Smooth muscle cell (in vitro differentiated cells): ENCODE results near the gene TBC1D8. TPM values are rescaled to one million over a fixed set of nuclear protein-coding genes. Genes with fewer than 3 reads are reported as not detected.
A peak's percentile ranks its signal among the peaks of the same experiment; 100 is the strongest.

Source experiments
- DNase-seq: peaks from one replicate; lab custom pipeline; 2025; ENCODE audit not compliant: unreplicated experiment; lab: John Stamatoyannopoulos, UW
- H2AFZ ChIP-seq: fragments of 200-600 bp; sonication (generic); 2 replicates; pipeline ENCODE4 v1.6.0; 2016; ENCODE audit warnings: antibody characterized with exemption, low read depth, mild to moderate bottlenecking
- H3F3A ChIP-seq: fragments of 200-600 bp; sonication (generic); 2 replicates; pipeline ENCODE4 v1.6.0; 2017; ENCODE audit warnings: antibody characterized with exemption, low read depth
- H3K27ac ChIP-seq: fragments of 200-600 bp; sonication (generic); 2 replicates; pipeline ENCODE4 v1.5.1; 2016; ENCODE audit warnings: low read depth, mild to moderate bottlenecking
- H3K27me3 ChIP-seq: fragments of 200-600 bp; sonication (generic); 2 replicates; pipeline ENCODE4 v1.6.1; 2016; ENCODE audit warnings: low read depth, mild to moderate bottlenecking
- H3K36me3 ChIP-seq: fragments of 200-600 bp; sonication (generic); 2 replicates; pipeline ENCODE4 v1.5.1; 2016; ENCODE audit warnings: low read depth
- H3K4me1 ChIP-seq: fragments of 200-600 bp; sonication (generic); 2 replicates; pipeline ENCODE4 v1.5.1; 2016; ENCODE audit warnings: low read depth
- H3K4me2 ChIP-seq: fragments of 200-600 bp; sonication (generic); 2 replicates; pipeline ENCODE4 v1.6.0; 2016; ENCODE audit warnings: mild to moderate bottlenecking
- H3K4me3 ChIP-seq: fragments of 200-600 bp; sonication (generic); 2 replicates; pipeline ENCODE4 v1.5.1; 2016; ENCODE audit warnings: mild to moderate bottlenecking
- H3K79me2 ChIP-seq: fragments of 200-600 bp; sonication (generic); 2 replicates; pipeline ENCODE4 v1.6.0; 2016; ENCODE audit warnings: low read depth, mild to moderate bottlenecking
- H3K9ac ChIP-seq: fragments of 200-600 bp; sonication (generic); 2 replicates; pipeline ENCODE4 v1.6.0; 2016; ENCODE audit warnings: low read depth
- H3K9me3 ChIP-seq: fragments of 200-600 bp; sonication (generic); replicated peaks from 2 replicates; pipeline ENCODE4 v1.5.1; 2016; ENCODE audit warnings: low read depth
- H4K20me1 ChIP-seq: fragments of 200-600 bp; sonication (generic); 2 replicates; pipeline ENCODE4 v1.6.0; 2016; ENCODE audit warnings: low read depth
- CTCF ChIP-seq: fragments of 200-600 bp; sonication (generic); IDR thresholded peaks from 2 replicates; pipeline ENCODE4 v1.5.1; 2017; ENCODE audit warnings: borderline replicate concordance, mild to moderate bottlenecking, antibody characterized with exemption; ENCODE audit not compliant: insufficient read depth, poor library complexity, severe bottlenecking
- WGBS: methylation state at CpG from one replicate; pipeline ENCODE4 v1.1.7; 2016; ENCODE audit warnings: low lambda C conversion rate; 5-methylcytosine and 5-hydroxymethylcytosine counted together
- polyA plus RNA-seq: library from polyadenylated mRNA; unstranded; fragments of >200 nt; fragmentation: Nextera tagmentation; extraction: Ambion mirVana; gene quantifications from 2 replicates; pipeline ENCODE4 v1.2.1, GENCODE V29; 2016
- total RNA-seq: library from RNA; depleted of rRNA; stranded (reverse); fragments of >200 nt; gene quantifications from 2 replicates; pipeline ENCODE4 v1.2.3, GENCODE V29; 2014

Gene TBC1D8
- total and polyA plus RNA-seq, 2 experiments from 2014 or later: 0.89 to 15.1 TPM

DNA sequence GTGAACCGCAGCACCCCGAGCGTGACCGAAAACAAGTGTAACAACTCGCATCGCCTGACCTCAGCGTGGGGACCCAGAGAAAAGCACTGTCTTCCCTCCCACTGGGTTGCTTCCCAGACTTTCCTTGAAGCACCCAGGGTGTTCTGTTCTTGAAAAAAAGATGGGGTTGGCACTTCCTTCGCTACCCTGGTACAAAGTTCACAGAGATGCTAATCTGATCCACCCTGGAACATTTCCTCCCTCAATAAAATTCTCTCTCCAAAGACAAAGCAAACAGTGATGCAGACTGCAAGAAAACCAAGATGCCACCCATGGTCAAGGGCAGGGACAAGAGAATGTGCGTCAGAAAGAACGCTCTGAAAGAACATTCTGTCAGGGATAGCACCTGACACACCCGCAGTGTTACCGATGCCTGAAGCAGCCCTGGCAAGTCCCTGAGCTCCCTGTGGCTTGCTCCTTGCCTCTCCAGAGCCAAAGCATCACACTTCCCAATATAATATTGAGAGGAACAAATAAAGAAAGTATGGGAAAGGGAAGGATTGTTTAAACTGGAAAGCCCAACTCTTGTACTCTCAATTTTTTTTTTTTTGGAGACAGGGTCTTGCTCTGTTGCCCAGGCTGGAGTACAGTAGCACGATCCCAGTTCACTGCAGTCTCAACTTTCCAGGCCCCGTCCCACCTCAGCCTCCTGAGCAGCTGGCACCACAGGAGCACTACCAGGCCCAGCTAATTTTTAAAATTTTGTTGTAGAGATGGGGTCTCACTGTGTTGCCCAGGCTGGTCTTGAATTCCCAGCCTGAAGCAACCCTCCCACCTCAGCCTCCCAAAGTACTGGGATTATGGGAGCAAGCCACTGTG lies 70.7 kb downstream of the TBC1D8 start:
- H3K27ac ChIP-seq: no peak overlapping the region
- H3K4me1 ChIP-seq: no peaks in the 10 kb centered on the region
- H3K79me2 ChIP-seq: no peaks in the 10 kb centered on the region
- no peak overlapping the region for H3K4me3 ChIP-seq
- no peaks in the 10 kb centered on the region for H3K9me3 ChIP-seq
- H2AFZ ChIP-seq: no peak overlapping the region
- WGBS: 95% methylated on average over 14 of the region's 14 CpGs
- no peak for TF ChIP-seq CTCF
- no peaks in the 10 kb centered on the region for H3F3A ChIP-seq
- no peaks in the 10 kb centered on the region for H4K20me1 ChIP-seq
- H3K36me3 ChIP-seq: no peaks in the 10 kb centered on the region
- no peaks in the 10 kb centered on the region for H3K27me3 ChIP-seq
- DNase-seq: no peak
- H3K4me2 ChIP-seq: no peak overlapping the region
- H3K9ac ChIP-seq: no peak overlapping the region

GRCh38 chr2:101076581-101076980 lies 74.6 kb downstream of the TBC1D8 start:
- H3K4me3 ChIP-seq: no peak overlapping the region
- no peaks in the 10 kb centered on the region for H3K27me3 ChIP-seq
- no peak for DNase-seq
- no peaks in the 10 kb centered on the region for H3K4me1 ChIP-seq
- WGBS: 92% methylated on average over 2 of the region's 2 CpGs
- no peak for TF ChIP-seq CTCF
- no peak overlapping the region for H3K4me2 ChIP-seq
- no peak overlapping the region for H2AFZ ChIP-seq
- H4K20me1 ChIP-seq: no peaks in the 10 kb centered on the region
- no peak overlapping the region for H3K27ac ChIP-seq
- no peaks in the 10 kb centered on the region for H3F3A ChIP-seq
- no peak overlapping the region for H3K9ac ChIP-seq
- no peaks in the 10 kb centered on the region for H3K9me3 ChIP-seq
- no peaks in the 10 kb centered on the region for H3K79me2 ChIP-seq
- H3K36me3 ChIP-seq: no peaks in the 10 kb centered on the region

GRCh38 chr2:101064868-101065549 lies 86.2 kb downstream of the TBC1D8 start:
- no peak for DNase-seq
- Histone ChIP-seq H4K20me1 (no peaks in the 10 kb centered on the region), H3K9me3 (no peaks in the 10 kb centered on the region), H3K9ac (no peak overlapping the region), H2AFZ (no peak overlapping the region), H3K79me2 (no peaks in the 10 kb centered on the region), H3K4me3 (no peak overlapping the region), H3K4me2 (peak overlapping the region; percentile 12), H3K27me3 (no peaks in the 10 kb centered on the region), H3F3A (no peaks in the 10 kb centered on the region), H3K4me1 (peaks cover 3% of the 10 kb centered on the region), H3K27ac (peak overlapping the region; percentile 63), H3K36me3 (no peaks in the 10 kb centered on the region)
- WGBS: 50% methylated on average over 4 of the region's 4 CpGs
- TF ChIP-seq CTCF: no peak

- Histone ChIP-seq H3K27ac (peak overlapping the region; percentile 63), H2AFZ (no peak overlapping the region), H3K27me3 (no peaks in the 10 kb centered on the region), H3K4me2 (peak overlapping the region; percentile 12), H3K79me2 (no peaks in the 10 kb centered on the region), H3K9ac (no peak overlapping the region), H4K20me1 (no peaks in the 10 kb centered on the region), H3K36me3 (no peaks in the 10 kb centered on the region), H3K4me3 (no peak overlapping the region), H3F3A (no peaks in the 10 kb centered on the region), H3K9me3 (no peaks in the 10 kb centered on the region), H3K4me1 (peaks cover 3% of the 10 kb centered on the region)
- WGBS: 99% methylated on average over 3 of the region's 3 CpGs
- no peak for TF ChIP-seq CTCF
- no peak for DNase-seq
These were observed 86.7 kb downstream of the TBC1D8 start for GRCh38 chr2:101064505-101064867.
